SKM-1 (cell line): ENCODE results near the gene TAPT1.

Experiments
- DNase-seq: peaks from one replicate; lab custom pipeline; 2025; ENCODE audit not compliant: unreplicated experiment; lab: John Stamatoyannopoulos, UW

Gene TAPT1

DNA sequence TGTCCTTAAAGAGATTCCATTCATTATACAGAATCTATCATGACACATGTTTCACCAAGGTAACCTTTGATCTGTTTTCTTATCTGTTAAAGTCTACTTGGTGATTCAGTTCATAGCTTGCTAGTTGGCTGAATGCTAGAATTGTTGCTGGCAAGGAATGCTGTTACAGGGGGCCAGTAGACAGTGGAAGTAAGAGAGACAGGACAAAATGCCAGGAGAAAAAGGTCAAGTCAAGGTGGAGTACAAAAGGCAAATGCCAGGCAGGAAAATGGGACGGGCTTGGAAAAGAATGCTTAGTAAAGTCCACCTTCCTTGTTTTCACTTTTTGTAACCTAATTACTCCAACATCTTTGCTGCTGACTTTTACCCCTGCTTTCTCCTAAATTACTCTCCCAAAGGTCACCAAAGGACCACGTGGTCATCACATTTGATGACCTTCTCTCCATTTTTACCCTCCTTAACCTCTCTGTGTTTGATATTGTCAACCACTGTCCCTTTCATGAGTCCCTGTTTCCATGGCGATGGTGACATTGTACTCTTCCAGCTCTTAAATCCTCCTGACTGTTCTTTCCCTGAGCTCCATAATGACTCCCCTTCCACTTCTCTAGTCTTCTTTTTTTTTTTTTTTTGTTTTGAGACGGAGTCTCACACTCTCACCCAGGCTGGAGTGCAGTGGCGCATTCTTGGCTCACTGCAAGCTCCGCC is 24.5 kb upstream of the TAPT1 start:
- DNase-seq, result no peak

DNA sequence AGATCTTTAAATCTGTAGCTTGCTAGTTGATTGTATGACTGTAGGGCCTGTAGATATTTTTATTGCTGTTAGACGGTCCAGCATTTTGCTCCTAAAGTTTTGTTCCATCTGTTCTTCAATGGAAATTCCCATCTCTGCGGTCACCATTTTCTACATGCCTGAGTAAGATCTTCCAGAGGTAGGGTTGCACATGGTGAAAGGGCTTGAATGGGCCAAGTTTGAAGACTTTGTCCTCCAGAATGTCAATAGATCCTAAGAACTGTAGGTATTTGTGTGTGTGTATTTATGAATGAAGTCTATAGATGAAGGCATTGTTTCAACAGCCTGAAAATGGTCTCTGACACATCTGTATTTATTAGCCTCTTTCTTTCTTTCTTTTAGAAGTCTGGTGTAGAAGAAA is 22.3 kb upstream of the TAPT1 start:
- no peak for DNase-seq

DNA sequence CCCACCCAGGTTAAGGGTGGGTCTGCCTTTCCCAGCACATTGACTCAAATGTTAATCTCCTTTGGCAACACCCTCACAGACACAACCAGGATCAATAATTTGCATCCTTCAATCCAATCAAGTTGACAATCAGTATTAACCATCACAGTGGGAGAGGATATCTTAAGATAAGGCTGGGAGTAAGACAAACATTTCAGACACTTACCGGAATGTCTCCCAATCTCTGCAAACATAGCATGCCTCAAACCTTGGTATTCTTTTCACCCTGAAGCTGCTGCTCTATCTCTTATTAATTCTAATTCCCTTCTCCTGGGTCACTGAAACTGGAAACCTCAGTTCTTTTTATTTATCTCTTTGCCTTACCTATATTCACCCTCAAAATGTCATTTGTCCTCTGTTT is 19.0 kb upstream of the TAPT1 start:
- DNase-seq, result no peak

DNA sequence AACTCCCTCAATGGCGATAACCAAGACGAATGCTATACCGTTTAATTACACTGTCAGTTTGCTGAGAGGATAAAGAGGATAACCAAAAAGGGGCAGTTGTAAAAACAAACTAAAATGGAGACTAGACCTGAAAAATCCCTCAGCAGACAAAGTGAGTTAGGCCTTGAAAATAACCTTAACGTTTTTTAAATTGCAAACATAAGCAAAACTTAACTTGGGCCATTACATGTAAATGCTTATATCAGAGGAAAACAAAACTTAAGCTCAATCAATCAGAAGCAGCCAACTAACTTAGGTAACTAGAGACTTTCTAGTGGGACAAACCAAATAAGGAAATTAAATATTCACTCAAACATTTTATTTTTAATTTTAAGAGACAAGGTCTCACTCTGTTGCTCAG is 17.0 kb upstream of the TAPT1 start:
- DNase-seq, result no peak

DNA sequence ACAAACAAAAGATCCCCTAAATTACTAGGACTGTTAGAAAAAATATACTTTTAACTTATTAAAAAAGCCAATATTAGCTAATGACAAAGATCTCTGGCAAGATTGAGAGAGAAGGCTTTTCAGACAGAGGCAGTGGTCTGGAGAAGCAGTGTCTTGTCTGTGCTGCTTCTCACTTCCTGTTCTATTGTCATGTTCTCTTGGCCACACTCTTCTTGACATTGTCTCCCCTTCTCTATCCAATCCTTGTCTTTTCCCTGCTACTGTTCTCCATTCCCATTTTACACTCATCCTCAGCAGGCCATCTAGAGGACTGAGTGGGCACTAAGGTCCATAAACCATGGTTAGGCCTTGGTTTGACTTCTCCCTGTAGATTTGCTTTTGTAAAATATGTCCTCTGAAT is 14.0 kb upstream of the TAPT1 start:
- no peak for DNase-seq

DNA sequence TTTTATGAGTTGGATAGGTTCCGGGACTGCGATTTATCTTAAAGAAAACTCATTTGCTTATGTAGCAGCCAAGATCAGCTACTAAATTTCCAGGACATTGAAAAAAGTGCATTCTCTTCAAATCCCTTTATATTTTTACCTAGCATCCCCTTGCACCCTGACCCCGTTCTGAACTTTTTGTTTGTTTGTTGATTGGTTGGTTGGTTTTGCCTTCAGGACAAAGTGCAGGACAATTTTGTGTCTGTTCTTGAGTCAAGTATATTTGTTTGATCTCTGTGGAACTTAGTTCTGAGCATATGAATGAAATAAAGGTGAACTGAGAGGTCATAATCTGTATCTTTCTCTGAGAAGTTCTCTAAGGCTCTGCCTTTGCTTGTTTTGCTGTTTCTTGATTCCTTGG is 12.8 kb upstream of the TAPT1 start:
- DNase-seq, result no peak

DNA sequence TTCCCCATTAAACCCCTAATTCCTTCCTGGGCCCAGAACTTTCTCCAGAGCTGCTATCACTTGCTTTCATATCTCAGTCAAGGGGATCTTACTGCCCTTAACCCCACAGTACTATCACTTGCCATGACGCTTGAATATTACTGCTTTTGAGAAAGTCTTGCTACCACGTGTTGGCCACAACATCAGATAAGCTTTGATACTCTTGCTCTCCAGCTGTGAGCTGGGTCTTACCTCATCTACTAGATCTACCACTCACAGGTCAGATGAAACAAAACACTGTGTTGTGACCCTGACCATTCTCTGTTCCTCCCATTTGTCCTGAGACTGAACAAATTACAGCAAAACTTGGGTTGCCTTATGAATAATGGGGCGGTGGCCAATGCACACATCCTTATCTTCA is 12.1 kb upstream of the TAPT1 start:
- no peak for DNase-seq

DNA sequence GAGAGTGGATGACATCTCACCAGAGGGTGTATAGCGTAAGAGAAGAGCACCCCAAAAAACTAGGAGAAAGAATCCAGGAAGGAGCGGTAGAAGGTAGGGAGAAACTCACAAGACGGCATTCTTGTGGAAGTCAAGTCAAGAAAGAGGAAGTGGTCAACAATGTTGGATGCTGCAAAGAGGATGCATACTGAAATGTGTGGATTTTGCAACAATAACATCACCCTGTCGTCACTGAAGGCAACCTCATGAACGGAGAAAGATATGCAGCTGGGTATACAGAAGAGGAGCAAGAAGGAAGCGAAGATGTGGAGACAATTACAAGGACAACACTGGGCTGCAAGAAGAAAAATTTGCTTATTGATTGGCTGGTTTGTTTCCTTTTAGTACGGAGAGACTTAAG is 11.4 kb upstream of the TAPT1 start:
- peak; percentile 96 for DNase-seq

DNA sequence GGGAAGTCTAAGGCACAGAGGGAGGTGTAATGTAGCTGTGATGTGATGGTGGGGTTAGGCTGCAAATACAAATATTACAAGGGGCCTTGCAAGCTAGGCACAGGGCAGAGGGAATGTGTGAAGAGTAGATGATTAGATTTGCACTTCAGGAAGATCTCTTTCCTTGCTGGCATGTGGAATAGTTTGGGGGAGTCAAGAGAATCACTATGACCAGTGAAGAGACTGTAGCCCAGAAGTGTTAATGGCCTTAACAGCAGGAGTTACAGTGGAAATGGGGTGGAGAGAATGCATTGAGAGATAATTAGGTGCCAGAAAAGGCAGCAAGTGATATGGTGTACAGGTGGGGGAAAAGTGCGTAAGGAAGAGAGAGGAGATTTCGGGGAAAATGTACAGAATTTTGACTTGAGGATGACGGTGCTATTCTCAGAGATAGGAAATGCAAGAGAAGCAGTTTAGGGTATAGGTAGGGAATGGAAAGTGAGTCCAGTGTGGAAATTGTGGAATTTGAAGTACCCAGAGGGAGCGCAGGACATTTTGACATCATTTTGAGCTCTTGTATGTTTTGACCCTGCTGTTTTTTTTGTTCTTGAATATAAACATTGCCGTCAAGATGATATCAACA is 10.2 kb upstream of the TAPT1 start:
- no peak for DNase-seq

DNA sequence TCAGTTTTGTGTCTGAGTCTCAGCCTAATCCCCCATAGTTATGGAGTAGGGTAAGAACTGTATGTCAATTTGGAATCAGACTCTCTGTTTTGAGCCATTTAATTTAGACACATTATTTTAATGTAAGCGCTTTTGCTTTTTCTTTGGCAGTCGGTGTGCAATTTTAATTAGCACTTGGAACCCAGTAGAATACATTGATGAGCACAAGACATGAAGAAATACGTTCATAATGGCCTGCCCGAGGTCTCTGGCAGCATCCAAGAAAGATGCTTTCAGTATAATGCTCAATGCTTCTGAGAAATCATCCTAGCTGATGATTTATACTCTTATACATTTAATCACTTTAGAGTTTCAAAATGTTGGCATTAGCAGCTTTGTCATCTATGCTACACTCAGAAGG is 8.9 kb upstream of the TAPT1 start:
- no peak for DNase-seq

DNA sequence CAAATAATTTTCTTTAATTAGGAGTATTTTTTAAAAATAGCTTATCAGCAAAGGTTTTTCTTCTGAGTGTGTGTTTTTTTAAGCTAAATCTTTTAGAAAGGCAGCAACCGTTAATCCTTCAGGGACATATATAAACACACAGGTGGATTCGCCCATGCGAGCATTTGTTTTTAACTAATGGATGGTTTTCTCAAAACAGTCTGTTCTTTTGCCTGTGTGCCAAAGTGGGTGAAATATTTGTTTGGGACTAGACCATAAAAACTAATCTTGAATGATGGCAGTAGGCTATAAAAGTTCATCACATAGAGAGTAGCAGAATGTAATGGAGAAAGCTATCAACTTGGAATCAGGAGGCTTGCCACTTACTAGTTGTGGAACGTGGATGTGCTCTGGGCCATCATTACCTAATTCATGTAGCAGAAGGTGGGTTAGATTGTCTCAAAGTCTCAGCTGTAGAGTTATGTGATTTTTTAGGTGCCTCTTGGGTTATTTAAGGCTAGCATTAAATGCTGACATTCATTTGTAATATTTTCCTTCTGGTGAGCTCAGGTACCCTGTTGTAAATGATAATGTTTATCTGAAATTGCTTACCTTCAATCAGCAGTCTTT is 7.4 kb upstream of the TAPT1 start:
- no peak for DNase-seq

DNA sequence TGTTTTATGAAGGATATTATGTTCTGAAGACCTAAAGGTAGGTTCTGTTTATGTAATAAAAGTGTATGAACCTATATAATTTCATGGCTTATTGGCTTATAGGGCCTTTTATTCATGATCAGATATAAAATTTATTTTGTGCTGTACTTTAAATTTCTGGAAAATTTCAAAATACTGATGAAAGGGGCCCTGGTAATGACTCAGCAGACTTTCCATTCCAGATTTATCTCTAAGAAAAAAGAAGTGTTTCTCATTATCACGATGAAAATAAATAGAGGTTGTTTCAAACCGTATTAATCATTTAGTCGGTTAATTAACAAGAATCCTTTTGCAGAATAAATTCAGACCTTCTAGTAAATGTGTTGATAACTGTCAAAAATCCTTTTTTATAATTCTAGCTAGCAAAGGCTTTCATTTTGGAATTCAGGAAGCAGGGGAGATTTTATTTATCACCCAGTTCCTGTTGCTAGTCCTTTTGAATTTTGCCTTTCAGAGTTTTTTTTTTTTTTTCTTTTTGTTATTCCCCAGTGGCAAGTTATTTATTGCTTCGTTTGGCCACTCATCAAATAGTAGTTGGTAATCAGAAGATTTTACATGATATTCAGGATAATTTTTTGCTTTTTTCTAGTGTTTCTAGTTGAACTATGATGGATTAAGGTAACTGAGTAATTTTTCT is 5.4 kb upstream of the TAPT1 start:
- no peak for DNase-seq

DNA sequence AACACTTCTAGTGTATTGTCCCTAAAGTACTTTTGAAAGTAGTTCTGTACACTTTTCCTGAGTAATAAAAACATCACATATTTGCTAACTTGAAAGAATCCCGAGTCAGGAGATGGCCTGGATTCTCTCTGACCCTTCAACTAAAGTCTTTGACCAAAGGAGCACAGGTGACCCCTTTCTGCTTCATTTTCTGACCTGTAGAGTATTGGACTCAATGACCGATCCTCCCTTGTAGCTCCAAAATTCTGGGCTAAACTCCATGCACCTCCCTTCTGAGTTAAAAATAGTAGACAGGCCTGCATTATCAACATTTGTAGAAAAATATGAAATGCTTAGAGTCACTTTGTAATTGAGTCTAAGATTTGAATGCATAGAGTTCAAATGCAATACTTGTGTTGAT is 4.0 kb upstream of the TAPT1 start:
- no peak for DNase-seq

DNA sequence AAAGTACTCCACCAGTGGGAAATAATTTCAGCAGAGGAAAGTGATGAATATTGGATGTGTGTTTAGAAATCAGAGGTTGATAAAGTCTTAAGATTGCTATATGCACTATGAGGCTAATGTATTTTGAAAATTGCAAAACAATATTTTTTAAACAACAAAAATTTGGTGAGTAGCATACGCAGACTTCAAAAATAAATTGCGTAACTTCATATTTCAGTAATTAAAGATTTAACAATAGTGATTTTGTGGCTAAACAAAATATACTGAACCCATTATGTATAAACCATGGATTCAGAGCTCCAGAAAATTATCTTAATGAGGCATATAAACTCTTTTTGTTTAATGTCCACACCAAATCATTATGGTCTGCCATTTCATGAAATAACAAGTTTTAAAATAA is 3.3 kb upstream of the TAPT1 start:
- no peak for DNase-seq

DNA sequence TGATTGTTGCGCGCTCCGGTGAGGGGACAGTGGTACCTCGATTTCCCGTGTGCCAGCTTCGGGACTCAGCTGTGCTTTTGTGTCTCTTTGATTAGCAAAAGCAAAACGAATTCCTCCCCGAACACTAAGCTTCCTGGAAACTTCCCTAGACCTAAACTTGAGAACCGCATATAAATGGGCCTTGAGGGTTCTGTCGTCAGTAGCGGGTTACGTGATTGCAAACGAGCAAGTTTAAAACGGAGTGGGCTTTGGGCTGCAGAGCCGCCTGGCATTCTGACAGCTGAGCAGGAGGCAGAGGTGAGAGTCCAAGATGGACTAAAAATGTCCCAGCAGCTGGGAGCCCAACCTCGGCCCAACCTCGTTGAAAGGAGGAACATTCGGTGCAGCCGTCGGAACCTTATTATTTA is 1.2 kb upstream of the TAPT1 start:
- no peak for DNase-seq

DNA sequence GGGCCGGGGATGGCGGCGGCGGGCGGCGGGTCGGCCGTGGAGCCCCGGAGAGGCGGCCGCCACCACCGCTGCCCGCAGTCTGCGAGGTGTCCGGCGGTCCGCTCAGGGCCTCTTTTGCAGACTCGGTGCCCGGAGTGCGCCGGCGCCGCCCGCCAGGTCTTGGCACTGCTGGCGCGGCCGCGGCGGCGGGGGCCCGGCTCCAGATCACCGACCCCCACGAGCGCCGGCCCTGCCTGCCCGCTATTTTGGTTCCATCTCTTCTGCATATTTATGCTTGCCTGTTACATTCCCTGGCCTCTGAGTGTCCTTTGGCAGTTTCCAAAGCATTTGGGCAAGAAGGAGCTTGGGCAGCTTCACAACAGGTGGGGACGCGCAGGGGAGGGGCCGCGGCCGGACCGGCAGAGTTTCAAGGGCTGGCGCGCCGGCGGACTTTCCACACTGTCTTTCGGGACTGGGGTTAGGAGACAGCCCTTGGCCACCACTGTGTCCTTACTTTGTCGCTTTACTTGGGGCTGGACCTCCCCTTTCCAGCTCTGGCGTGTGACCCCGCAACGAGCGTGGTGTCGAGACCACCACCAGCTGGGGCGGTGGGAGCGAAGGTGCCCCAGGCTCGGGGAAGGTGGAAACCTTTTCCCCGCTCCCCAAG is 668 bp upstream of the TAPT1 start:
- no peak for DNase-seq

DNA sequence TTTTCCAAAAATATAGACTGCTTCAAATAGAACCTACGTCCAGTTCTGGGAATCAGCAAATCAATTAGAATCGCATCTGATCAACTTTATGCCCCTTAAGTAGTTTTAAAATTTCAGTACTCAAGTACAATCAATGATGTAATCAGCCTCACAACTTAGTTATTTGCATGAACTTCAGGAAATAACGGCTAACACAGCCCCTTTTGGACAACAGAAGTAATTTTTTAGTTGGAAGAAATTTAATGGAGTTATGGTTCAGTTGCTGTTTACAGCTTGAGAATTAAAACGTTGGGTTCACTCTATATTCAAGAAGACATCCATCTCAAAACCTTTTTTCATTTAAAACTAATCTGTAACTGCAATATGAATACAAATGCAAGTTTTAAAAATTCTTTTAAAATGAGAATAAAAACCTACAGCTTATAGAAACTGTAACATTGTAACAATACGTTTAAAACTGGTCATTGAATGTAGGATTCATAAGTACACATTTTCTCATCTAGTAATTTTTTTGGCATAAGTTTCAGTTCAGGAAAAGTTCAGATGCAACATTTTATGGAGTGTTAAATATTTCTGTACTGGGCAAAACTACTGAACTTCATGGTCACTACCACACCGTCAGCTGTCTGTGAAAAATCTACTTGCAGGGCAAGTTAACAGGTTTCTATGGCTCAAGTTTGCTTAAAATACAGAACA is 956 bp downstream of the TAPT1 start:
- no peak for DNase-seq

DNA sequence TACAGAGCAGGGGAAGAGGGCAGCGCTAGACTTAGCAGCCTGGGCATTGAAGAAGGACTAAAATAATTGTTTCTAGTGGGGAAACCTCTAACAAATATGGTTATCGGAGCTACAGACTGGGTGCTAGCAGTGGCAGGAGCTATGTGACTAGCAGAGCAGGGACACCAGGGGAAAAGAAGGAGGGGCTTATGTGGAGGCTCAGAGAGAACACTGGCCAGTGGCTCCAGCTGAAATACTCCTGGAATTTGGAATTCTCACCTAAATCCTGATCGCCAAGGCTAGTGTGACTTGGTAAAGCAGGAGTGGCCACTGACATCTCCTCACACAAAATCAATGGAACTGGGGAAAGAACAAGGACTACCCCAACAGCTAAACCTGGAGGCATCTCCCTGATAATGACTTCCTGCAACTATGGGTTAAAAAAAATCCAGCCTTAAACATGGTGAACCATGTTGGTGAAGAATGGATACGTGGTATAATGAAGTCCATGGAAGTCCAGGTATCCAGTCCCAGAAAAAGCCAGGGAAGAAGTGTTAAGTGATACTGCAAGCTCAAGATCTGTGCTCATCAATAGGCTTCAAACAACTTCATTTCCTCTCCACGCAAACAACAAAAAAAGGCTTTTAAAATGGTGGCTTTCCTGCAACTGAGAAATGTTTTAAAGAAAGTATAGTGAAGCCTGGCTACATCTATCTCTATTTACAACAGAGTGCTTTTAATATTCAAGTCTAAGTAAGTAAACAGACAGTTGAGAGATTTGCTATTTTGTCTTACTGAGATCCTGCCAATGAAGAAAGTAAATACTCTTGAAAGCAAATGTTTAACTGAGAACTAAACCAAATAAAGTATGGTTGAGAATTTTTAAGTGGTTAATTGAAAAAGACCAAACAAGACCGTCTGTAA is 1.8 kb downstream of the TAPT1 start:
- no peak for DNase-seq

DNA sequence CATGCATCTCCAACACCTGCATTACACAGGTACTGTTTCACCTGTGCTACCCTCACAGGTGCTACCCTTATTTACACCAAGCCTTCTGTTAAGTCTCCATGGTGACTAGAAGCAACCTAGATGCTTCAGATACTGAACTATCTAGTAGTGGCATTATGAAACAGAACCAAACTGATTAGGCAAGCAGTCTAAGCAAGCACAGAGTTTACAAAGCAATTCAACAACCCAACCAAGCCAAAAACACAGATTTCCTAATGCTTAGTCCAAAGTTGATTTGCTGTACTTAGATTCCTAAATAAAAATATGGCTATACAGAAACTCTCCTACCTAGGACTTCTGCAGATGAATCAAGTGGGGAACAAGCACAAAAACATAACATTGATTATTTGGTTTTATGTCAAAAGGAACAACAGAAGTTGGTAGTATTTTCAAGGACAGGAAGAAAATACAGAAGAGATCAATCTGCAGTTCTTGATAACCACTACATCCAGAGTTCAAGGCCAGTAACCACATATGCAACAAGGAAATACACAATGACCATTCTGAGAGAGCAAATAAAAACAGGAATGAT is 3.2 kb downstream of the TAPT1 start:
- DNase-seq, result no peak

DNA sequence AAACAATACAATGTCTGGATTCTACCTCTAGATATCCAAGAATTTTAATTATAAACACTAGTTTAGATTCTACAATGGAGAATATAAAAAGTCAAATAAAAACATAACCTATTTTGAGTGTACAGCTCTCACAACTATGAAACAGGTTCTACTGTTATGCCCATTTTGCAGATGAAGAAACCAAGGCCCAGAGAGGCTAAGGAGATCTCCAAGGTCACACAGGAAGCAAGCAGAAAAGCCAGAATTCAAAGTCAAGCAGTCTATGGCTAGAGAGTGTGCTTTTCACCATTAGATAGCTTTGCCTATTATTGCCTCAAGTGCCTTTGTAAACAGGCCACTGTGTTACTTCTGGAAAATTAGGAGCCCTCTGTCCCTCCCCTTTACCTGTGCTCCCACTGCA is 7.3 kb downstream of the TAPT1 start:
- no peak for DNase-seq
